GM21526 (cell line): Measurements from ENCODE around the gene ESYT2.

Source experiments
- ATAC-seq: cut with Tn5 transposase; IDR thresholded peaks from one replicate; pipeline ENCODE4 v1.9.1; 2021; ENCODE audit warnings: moderate library complexity; ENCODE audit not compliant: unreplicated experiment, low FRiP score

Gene ESYT2

GRCh38 chr7:158804335-158804734 lies 25.0 kb downstream of the ESYT2 start:
- no peak for ATAC-seq

- ATAC-seq = no peak
Measured at GRCh38 chr7:158803367-158803969, 25.8 kb downstream of the ESYT2 start.

- no peak for ATAC-seq
Measured at GRCh38 chr7:158802535-158803366, 26.6 kb downstream of the ESYT2 start.

GRCh38 chr7:158798741-158799140 lies 30.6 kb downstream of the ESYT2 start:
- ATAC-seq = no peak

- ATAC-seq = no peak
Measured at GRCh38 chr7:158796667-158797066, 32.6 kb downstream of the ESYT2 start.

- no peak for ATAC-seq
Measured at GRCh38 chr7:158795272-158795671, 34.0 kb downstream of the ESYT2 start.

- no peak for ATAC-seq
Measured at GRCh38 chr7:158791107-158791506, 38.2 kb downstream of the ESYT2 start.

- ATAC-seq = no peak
Measured at GRCh38 chr7:158789842-158790241, 39.5 kb downstream of the ESYT2 start.

GRCh38 chr7:158786898-158787297 lies 42.4 kb downstream of the ESYT2 start:
- ATAC-seq = no peak

GRCh38 chr7:158784270-158784669 lies 45.0 kb downstream of the ESYT2 start:
- ATAC-seq = no peak

- ATAC-seq = no peak
Measured at GRCh38 chr7:158783595-158783994, 45.7 kb downstream of the ESYT2 start.

GRCh38 chr7:158782761-158783401 lies 46.4 kb downstream of the ESYT2 start:
- no peak for ATAC-seq

GRCh38 chr7:158781974-158782664 lies 47.2 kb downstream of the ESYT2 start:
- ATAC-seq = no peak

- no peak for ATAC-seq
Measured at GRCh38 chr7:158781217-158781973, 47.9 kb downstream of the ESYT2 start.

GRCh38 chr7:158779061-158780000 lies 50.0 kb downstream of the ESYT2 start:
- ATAC-seq = no peak

GRCh38 chr7:158778471-158778870 lies 50.8 kb downstream of the ESYT2 start:
- no peak for ATAC-seq

GRCh38 chr7:158777793-158778192 lies 51.5 kb downstream of the ESYT2 start:
- no peak for ATAC-seq

GRCh38 chr7:158776474-158776873 lies 52.8 kb downstream of the ESYT2 start:
- no peak for ATAC-seq

- no peak for ATAC-seq
Measured at GRCh38 chr7:158774952-158775351, 54.4 kb downstream of the ESYT2 start.
